PC-9 (cell line): ENCODE data around the gene SMTNL2.

Experiments used
- CTCF ChIP-seq: fragments of 200-600 bp; sonication (generic); conservative IDR thresholded peaks from 2 replicates; pipeline ENCODE4 v1.6.1; 2017; ENCODE audit warnings: mixed run types, antibody characterized with exemption, mild to moderate bottlenecking, moderate library complexity
- EZH2 ChIP-seq: fragments of 200-600 bp; sonication (generic); IDR thresholded peaks from 2 replicates; pipeline ENCODE4 v1.8.0; 2017; ENCODE audit warnings: antibody characterized with exemption, low read depth

- TF ChIP-seq CTCF = no peak
- no peak for TF ChIP-seq EZH2
Measured at GRCh38 chr17:4605826-4606225, 21.5 kb downstream of the SMTNL2 start.
